Measurements from ENCODE around the gene OR10R2.

- TF ChIP-seq POLR2A (IDR thresholded peaks at IDR 0.05; ENCODE audit: extremely low read depth, insufficient read length): no peak
- TF ChIP-seq, protein P1, sequence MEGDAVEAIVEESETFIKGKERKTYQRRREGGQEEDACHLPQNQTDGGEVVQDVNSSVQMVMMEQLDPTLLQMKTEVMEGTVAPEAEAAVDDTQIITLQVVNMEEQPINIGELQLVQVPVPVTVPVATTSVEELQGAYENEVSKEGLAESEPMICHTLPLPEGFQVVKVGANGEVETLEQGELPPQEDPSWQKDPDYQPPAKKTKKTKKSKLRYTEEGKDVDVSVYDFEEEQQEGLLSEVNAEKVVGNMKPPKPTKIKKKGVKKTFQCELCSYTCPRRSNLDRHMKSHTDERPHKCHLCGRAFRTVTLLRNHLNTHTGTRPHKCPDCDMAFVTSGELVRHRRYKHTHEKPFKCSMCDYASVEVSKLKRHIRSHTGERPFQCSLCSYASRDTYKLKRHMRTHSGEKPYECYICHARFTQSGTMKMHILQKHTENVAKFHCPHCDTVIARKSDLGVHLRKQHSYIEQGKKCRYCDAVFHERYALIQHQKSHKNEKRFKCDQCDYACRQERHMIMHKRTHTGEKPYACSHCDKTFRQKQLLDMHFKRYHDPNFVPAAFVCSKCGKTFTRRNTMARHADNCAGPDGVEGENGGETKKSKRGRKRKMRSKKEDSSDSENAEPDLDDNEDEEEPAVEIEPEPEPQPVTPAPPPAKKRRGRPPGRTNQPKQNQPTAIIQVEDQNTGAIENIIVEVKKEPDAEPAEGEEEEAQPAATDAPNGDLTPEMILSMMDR (IDR thresholded peaks at IDR 0.05; ENCODE audit: low read depth, low read length): no peak
Observed at GRCh38 chr1:158426137-158426536, 45.9 kb upstream of the OR10R2 start, which contains the start of gene OR10K2.
